Astrocyte (in vitro differentiated cells and primary cell): ENCODE results near the gene CTR9.

Experiments used
- EZH2 ChIP-seq: IDR thresholded peaks from 2 replicates; pipeline ENCODE4 v1.6.1; 2012; ENCODE audit warnings: mild to moderate bottlenecking, low read length, inconsistent platforms; ENCODE audit not compliant: insufficient read depth
- TF ChIP-seq, protein P1 (sequence below): IDR thresholded peaks from 2 replicates; pipeline ENCODE4 v1.5.1; 2011; ENCODE audit warnings: low read depth, mild to moderate bottlenecking, inconsistent platforms, low read length, moderate library complexity; ENCODE audit not compliant: insufficient read depth

GRCh38 chr11:10744206-10744605 lies 6.8 kb upstream of the CTR9 start:
- no peak for TF ChIP-seq EZH2
- TF ChIP-seq, protein P1, sequence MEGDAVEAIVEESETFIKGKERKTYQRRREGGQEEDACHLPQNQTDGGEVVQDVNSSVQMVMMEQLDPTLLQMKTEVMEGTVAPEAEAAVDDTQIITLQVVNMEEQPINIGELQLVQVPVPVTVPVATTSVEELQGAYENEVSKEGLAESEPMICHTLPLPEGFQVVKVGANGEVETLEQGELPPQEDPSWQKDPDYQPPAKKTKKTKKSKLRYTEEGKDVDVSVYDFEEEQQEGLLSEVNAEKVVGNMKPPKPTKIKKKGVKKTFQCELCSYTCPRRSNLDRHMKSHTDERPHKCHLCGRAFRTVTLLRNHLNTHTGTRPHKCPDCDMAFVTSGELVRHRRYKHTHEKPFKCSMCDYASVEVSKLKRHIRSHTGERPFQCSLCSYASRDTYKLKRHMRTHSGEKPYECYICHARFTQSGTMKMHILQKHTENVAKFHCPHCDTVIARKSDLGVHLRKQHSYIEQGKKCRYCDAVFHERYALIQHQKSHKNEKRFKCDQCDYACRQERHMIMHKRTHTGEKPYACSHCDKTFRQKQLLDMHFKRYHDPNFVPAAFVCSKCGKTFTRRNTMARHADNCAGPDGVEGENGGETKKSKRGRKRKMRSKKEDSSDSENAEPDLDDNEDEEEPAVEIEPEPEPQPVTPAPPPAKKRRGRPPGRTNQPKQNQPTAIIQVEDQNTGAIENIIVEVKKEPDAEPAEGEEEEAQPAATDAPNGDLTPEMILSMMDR = no peak
